Activated CD4-positive, alpha-beta T cell treated with anti-CD3 and anti-CD28 coated beads, Interleukin-2, amount 50 U/mL, for 48 hours (primary cell): ENCODE data around the gene CCNK.
A peak's percentile ranks its signal among the peaks of the same experiment; 100 is the strongest.

Experiments
- DNase-seq, 2 experiments: peaks; one replicate each; pipeline ENCODE4 v3.0.0-alpha.2; 2020

The CCNK gene

GRCh38 chr14:99508896-99509629 lies 27.9 kb downstream of the CCNK start:
- DNase-seq, result no peak

DNA sequence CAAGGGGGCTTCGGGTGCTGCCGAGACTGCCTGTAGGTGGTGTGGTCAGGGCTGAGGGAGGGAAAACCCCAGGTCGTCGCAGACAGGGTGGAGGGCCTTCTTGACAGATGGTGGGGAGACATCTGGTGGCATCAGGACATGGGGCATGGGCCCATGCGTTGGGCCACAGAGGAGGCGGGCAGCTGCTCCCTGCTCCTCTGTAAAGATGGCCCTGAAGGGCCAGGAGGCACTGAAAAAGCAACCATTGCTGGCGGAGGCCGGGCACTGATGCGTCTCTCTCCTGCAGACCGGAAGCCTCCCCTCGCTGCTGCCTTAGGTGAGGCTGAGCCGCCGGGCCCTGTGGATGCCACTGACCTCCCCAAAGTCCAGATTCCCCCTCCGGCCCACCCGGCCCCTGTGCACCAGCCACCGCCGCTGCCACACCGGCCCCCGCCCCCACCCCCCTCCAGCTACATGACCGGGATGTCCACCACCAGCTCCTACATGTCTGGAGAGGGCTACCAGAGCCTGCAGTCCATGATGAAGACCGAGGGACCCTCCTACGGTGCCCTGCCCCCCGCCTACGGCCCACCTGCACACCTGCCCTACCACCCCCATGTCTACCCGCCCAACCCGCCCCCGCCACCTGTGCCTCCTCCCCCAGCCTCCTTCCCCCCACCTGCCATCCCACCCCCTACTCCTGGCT lies 28.8 kb downstream of the CCNK start:
- DNase-seq, result no peak

GRCh38 chr14:99510556-99511139 lies 29.4 kb downstream of the CCNK start:
- no peak for DNase-seq

DNA sequence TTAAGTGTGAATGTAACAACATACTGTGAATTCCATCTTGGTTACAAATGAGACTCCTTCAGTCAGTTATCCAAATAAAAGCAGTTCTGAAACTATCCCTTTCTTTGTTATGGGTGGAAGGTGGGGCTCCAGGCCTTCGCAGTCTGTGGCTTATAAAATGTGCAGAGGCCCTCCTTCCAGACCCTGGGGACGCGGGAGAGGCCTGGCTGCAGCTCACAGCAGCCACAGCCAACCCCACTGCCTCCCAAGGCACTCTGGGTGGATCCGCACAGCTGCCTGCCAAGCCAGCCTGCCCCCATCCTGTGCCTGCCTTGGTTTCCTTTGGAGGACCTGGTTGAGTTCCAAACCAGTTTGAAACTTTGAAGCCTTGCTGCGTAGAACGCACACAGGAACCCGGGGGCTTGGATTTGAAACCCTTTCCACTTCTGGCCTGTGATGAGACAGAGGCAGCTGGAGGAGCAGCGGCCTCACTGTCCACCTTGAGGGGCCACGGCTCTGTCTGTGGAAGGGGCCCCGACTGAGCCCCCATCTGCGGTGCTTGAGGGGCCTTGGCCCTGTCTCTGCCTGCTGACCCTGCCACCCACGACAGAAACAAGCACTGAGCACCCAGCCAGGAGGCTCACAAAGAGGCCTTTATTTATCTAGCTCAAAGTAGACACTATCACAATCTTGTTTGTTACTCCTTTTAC lies 30.4 kb downstream of the CCNK start:
- no peak for DNase-seq

DNA sequence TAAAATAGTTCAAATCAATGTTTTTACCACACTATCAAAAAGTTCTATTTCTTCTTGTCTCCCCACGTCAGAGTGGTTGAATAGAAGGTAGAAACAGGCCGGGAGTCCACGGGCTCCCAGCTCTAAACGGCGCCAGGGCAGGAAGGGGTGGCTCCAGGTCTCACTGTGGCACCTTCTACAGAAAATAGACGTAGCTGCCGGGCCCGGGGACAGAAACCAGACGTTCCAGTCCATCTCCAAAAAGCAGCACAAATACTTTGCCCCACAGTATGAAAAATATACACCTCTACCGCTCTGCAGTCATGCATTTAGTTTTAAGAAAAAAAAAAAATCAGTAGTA lies 30.9 kb downstream of the CCNK start:
- DNase-seq, result no peak

DNA sequence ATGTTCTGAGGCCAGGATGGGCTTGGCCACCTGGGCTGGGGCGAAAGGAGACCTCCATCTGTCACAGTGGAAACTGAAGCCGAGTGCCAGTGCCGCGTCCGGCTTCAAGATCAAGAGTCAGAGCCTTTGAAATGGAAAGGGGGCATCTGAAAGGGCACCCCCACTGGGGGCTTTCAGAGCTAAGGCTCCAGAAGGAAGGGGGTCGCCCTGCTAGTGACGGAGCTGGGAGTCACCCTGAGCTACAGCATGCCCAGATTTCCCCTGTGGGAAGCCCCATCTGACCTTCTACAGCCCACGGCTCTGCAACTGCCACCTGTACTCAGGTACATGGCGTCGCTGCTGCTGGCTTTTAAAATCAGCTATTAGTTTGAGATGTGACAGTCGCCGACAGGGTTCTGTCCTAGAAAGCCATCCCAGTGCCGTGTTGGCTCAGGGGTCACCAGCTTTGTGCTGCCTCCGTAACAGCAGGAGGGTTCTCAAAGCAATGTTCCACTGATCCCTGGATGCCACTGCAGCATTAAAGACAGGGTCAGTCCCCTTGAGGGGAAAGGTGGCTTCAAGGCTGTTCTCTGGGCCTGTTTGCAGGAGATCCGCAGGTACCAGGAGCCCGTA lies 31.5 kb downstream of the CCNK start:
- no peak for DNase-seq

GRCh38 chr14:99513183-99513694 lies 32.0 kb downstream of the CCNK start:
- no peak for DNase-seq

DNA sequence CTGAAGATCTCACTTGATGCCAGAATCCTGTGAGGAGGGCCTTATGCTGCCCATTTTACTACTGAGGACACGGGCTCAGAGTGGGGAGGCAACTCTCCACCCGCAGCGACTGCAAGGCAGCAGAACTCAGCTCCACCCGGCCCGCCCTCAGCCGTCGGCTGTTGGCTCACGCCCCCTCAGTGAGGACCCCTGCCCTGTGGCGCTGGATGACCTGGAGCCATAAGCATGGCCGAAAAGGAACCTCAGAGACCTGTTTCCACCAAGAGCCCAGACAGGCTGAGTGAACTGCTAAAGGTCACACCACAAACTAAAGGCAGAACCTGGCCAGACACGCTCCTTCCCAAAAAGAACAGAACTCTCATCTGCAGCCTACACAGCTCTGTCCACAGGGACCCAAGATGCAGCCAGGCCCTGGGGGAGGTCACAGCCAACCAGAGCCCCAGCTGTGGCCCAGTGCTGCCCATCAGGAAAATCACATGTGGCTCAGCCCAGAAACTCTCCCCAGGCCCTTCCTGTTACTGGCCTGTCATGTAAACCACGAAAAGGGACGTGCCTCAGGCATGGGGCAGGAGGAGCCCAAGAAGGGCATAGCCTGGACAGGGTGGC lies 32.8 kb downstream of the CCNK start:
- DNase-seq, result no peak

GRCh38 chr14:99514552-99515300 lies 33.5 kb downstream of the CCNK start:
- DNase-seq, result no peak

DNA sequence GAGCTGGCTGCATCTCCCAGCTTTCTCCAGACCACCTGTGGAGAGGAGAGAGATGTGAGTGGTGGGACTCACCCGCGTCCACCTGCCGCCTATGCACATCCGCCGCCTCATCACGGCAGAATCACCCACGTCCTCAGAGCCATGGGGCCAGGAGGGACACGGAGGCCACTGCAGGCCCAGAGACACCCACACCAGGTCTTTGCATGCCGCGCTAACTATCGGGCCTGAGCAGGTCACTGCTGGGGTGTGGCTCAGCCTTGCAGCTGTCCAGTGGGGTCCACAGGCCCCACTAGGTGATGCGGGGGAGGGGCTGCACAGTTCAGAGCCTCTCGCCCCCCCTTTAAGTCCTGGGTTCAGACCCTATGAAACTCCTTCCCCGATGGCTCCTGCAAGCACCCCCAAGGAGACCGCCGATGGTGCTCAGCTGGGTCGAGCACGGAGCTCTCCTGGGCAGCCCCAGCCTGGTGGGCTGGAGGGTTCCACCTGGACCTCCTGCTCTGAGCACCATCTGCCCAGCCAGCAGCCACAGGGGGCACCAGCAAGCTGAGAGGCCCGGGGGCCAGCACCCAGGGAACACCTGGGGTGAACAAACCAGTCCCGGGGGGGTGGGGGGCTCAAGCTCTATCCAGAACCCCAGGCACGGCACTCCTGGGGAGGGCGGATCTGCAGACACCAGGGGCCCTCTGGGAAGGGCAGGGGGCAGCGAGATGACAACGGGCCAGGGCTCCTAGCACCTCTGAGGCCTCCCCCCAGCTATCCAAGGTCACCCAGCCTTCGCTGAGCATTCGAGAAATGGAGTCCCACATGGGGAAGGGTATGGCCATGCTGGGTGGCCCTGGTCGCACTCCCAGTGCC lies 34.3 kb downstream of the CCNK start:
- no peak for DNase-seq

- DNase-seq, result no peak
Observed at GRCh38 chr14:99516156-99516870, 35.1 kb downstream of the CCNK start.

GRCh38 chr14:99516871-99517642 lies 35.8 kb downstream of the CCNK start:
- DNase-seq, result no peak

GRCh38 chr14:99517643-99518381 lies 36.6 kb downstream of the CCNK start:
- no peak for DNase-seq

DNA sequence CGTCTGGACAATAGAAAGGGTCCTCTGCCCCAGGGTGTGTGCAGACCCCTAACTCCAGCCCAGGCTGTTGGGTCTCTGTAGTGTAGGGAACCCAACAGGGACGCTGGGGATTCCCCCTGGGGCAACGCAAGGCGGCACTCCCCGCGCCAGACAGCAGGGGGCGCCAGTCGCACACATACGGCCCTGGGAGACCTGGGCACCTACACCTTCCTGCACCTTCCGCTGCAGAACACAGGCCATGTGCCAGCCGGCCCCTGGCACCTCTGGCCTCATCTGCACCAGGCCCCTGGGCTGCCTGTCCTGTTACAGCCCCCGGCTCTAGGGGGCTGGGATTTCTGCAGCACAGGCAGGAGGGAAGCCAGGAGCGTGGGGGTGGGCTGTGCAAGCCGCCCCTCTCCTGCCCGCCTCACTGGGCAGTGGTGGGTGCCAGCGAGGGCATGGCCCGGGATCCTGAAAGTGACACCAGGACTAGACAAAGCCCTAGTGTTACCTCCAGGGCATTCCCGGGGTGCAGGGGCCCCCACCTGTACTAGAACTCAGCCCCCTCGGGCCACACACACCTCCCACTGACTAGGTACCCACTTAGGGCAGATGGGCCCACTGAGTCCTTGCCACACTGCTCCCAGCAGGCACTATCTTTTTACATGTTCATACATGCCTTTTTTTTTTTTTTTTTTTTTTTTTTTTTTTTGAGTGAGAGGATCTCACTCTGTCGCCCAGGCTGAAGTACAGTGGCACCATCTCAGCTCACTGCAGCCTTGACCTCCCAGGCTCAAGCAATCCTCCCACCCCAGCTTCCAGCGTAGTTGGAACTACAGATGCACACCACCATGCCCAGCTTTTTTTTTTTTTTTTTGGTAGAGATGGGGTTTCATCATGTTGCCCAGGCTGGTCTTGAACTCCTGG lies 37.5 kb downstream of the CCNK start:
- peak; percentile 87 to 90 for DNase-seq

DNA sequence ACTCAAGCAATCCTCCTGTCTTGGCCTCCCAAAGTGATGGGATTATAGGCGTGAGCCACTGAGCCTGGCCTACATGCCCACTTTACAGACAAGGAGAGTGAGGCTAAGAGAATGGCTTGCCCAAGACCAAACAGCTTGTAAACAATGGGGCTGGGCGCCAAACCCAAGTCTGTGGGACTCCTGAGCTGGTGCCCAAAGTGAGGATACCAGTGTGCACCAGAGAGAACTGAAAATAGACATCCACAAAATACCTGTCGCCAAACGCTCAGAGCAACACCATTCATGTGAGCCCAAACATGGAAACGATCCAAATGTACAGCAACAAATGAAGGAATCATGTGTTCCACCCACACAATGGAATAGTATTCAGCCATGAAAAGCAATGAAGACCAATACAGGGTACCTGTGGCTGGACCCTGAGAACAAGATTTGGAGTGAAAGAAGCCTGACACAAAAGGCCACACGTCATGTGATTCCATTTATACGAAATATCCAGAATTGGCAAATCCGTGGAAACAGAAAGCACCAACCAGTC lies 38.2 kb downstream of the CCNK start:
- no peak for DNase-seq

- no peak for DNase-seq
Observed at GRCh38 chr14:99519931-99520421, 38.8 kb downstream of the CCNK start.

DNA sequence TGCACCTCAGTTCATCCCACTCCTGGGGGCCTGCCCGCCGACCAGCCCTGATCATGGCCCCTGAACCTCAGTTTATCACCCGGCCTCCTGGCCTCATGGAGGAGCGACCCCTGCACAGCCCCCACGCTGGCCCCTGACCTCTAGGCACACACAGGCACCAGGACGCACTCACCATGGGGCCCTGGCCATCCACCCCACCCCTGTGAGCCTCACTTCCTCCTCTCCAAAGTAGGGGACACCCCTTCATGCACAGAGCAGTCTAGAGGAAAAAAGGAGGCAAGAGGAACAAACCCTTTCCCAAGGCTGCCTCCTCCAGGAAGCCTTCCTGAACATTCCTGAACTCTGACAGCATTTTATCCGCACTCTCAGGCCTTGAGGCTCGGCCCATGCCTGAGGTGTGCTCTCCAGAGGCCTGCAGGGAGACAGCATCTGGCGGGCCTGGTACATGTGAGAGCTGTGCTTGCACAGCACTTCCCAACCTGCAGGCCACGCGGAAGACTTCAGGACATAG lies 39.4 kb downstream of the CCNK start:
- DNase-seq, result no peak
